GM18505 (cell line): ENCODE measurements around the gene EDN1.

Source experiments
- ATAC-seq: cut with Tn5 transposase; IDR thresholded peaks from one replicate; pipeline ENCODE4 v1.9.1; 2021; ENCODE audit not compliant: unreplicated experiment
- POLR2A ChIP-seq: IDR thresholded peaks from 4 replicates; pipeline ENCODE4 v1.6.1; 2011; ENCODE audit warnings: borderline replicate concordance; ENCODE audit not compliant: insufficient read depth, insufficient read length; ENCODE audit errors: extremely low read depth

The EDN1 gene

DNA sequence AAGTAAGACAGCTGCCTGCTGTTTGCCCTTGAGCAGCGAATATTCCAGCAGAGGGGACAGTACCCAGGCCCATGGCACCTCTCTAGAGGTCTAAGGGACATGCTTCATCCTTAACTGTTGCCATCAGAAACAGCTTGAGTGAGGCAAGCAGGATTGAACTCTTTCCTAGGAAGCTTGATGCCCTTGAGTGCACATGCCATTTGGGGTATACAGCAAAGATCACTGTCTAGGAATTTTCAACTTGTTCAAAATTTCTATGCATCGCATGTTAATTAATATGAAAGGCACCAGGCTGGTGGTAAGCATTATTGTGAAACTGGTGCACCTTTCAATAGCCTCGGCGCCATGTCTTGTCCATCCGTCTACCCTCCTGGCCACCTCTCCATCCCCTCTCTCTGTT is 54.1 kb downstream of the EDN1 start:
- TF ChIP-seq POLR2A: no peak
- ATAC-seq: no peak

DNA sequence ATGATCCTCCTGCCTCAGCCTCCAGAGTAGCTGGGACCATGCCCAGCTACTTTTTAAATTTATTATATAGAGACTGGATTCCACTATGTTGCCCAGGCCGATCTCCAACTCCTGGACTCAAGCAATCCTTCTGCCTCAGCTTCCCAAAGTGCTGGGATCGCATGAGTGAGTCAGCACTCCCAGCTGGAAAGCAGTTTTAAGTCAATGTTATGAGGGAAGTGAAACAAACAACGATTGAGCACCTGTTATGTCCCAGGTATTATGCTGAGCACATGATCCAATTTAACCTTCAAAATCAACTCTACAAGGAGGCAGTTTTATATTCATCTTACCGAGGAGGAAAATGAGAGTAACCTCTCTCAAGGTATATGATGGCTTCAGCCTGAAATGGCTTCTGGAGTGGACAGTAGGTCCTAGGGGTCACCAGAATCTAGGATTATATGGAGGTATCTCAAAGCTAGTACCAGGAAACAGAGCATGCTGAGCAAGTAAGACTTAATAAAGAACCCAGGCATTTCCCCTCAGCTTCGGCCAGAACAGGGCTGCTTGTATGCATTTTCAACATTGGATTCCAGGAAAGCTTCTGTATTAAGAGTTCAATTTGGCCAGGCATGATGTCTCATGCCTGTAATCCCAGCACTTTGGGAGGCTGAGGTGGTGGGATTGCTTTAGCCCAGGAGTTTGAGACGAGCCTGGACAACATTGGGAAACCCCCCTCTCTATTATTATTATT is 55.0 kb downstream of the EDN1 start:
- no peak for ATAC-seq
- no peak for TF ChIP-seq POLR2A

DNA sequence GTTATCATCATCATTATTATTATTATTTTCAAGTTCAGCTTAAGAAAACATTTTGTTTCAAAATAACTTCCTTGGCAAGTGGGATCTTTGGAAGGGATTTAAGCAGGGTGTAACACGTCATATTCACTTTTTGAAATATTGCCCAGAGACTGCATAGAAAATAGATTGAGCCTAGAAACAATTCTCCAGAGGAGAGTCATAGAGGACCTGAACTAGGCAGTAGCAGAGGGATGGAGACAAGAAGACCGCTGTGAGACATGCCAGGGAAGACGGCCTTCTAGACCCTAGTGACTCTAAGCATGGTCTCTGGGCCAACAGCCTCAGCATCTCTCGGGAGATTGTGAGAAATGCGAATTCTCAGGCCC is 55.5 kb downstream of the EDN1 start:
- no peak for ATAC-seq
- TF ChIP-seq POLR2A: no peak
